Osteoblast (primary cell): ENCODE measurements around the gene SCUBE1. TPM values are rescaled to one million over a fixed set of nuclear protein-coding genes. Genes with fewer than 3 reads are reported as not detected.

Experiments
- DNase-seq: peaks from one replicate; pipeline ENCODE4 v3.0.0; 2011; ENCODE audit warnings: low spot score, mixed read lengths; ENCODE audit not compliant: insufficient read length; ENCODE audit errors: missing footprints
- H2AFZ ChIP-seq: 2 replicates; pipeline ENCODE4 v1.6.0; 2011; ENCODE audit warnings: mild to moderate bottlenecking, low read length
- H3K27ac ChIP-seq: 2 replicates; pipeline ENCODE4 v1.5.1; 2011; ENCODE audit warnings: mild to moderate bottlenecking, low read depth, low read length, moderate library complexity
- H3K27me3 ChIP-seq: 2 replicates; pipeline ENCODE4 v1.6.0; 2012; ENCODE audit warnings: mild to moderate bottlenecking, control low read depth, inconsistent platforms, low read length, moderate library complexity; ENCODE audit not compliant: insufficient read depth
- H3K36me3 ChIP-seq: 2 replicates; pipeline ENCODE4 v1.5.1; 2011; ENCODE audit warnings: mild to moderate bottlenecking, low read length, control low read depth, moderate library complexity; ENCODE audit not compliant: insufficient read depth
- H3K4me1 ChIP-seq: 2 replicates; pipeline ENCODE4 v1.5.1; 2011; ENCODE audit warnings: mild to moderate bottlenecking, low read length, control low read depth, moderate library complexity; ENCODE audit not compliant: insufficient read depth
- H3K4me2 ChIP-seq: 2 replicates; pipeline ENCODE4 v1.6.0; 2011; ENCODE audit warnings: mild to moderate bottlenecking, low read length; ENCODE audit not compliant: insufficient read depth
- H3K4me3 ChIP-seq: fragments of 200-600 bp; sonication (generic); 3 replicates; pipeline ENCODE4 v1.5.1; 2012; ENCODE audit warnings: mild to moderate bottlenecking, low read length, inconsistent platforms; ENCODE audit not compliant: insufficient read depth
- H3K79me2 ChIP-seq: 2 replicates; pipeline ENCODE4 v1.6.0; 2012; ENCODE audit warnings: mild to moderate bottlenecking, low read length, control low read depth, inconsistent platforms; ENCODE audit not compliant: insufficient read depth
- H3K9me3 ChIP-seq: 2 replicates; pipeline ENCODE4 v1.5.1; 2011; ENCODE audit warnings: low read depth, low read length, control low read depth
- H4K20me1 ChIP-seq: 2 replicates; pipeline ENCODE4 v1.6.0; 2012; ENCODE audit warnings: mild to moderate bottlenecking, low read length, control low read depth; ENCODE audit not compliant: insufficient read depth
- total RNA-seq: library from RNA; depleted of rRNA; stranded (reverse); fragments of >200 nt; gene quantifications from 2 replicates; pipeline ENCODE4 v1.2.3, GENCODE V29; 2012
- TF ChIP-seq, protein P1 (sequence below): IDR thresholded peaks from 2 replicates; pipeline ENCODE4 v1.5.1; 2011; ENCODE audit warnings: mild to moderate bottlenecking, low read depth, low read length, moderate library complexity; ENCODE audit errors: extremely low read depth

Gene SCUBE1
- total RNA-seq, 1 donor = 2.2 TPM

DNA sequence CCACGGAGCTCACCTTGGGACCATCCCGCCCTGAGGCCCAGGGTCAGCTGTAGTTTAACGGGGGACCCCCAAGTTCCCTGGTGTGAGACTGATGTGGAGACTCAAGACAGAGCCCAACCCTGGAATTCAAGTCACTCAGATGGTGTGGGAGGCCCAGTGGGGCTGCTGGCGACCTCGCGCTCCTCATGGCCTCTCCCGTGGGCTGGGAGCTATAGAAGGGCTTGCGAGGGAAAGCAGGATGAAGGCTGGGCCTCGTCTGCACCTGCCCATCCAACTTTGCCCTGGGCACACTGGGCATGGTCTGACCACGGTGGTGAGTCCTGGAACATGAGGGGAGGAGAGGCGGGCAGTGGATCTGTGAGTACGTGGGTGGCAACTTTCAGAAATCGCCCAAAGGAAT is 142.6 kb downstream of the SCUBE1 start:
- Histone ChIP-seq H3K36me3 (no peaks in the 10 kb centered on the region), H3K4me2 (no peak overlapping the region), H3K27ac (no peak overlapping the region), H3K4me1 (no peaks in the 10 kb centered on the region), H3K9me3 (no peaks in the 10 kb centered on the region), H4K20me1 (no peaks in the 10 kb centered on the region), H3K79me2 (no peaks in the 10 kb centered on the region), H3K4me3 (no peak overlapping the region), H2AFZ (no peak overlapping the region), H3K27me3 (peaks cover 13% of the 10 kb centered on the region)
- TF ChIP-seq, protein P1, sequence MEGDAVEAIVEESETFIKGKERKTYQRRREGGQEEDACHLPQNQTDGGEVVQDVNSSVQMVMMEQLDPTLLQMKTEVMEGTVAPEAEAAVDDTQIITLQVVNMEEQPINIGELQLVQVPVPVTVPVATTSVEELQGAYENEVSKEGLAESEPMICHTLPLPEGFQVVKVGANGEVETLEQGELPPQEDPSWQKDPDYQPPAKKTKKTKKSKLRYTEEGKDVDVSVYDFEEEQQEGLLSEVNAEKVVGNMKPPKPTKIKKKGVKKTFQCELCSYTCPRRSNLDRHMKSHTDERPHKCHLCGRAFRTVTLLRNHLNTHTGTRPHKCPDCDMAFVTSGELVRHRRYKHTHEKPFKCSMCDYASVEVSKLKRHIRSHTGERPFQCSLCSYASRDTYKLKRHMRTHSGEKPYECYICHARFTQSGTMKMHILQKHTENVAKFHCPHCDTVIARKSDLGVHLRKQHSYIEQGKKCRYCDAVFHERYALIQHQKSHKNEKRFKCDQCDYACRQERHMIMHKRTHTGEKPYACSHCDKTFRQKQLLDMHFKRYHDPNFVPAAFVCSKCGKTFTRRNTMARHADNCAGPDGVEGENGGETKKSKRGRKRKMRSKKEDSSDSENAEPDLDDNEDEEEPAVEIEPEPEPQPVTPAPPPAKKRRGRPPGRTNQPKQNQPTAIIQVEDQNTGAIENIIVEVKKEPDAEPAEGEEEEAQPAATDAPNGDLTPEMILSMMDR = no peak
- no peak for DNase-seq

DNA sequence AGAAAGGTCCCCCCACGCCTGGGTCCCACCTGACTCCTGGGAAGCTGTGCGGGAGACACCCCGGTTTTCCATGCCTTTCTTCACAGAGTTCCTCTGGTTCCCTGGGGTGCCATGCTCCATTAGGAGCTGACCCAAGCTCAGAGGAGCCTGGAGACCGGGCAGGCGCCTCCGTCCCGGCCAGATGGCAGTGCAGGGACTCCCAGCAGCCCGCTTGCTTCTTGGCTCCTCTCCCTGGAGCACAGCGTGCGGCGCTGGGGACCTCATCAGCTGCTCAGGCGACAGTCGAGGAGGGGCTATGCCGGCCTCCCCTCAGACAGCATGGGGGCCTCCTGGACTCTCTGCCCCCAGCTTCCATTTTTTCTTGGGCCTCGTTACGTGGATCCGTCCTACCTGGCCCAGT is 143.1 kb downstream of the SCUBE1 start:
- Histone ChIP-seq H3K4me3 (no peak overlapping the region), H3K4me1 (no peaks in the 10 kb centered on the region), H3K27me3 (peaks cover 17% of the 10 kb centered on the region), H3K27ac (no peak overlapping the region), H2AFZ (no peak overlapping the region), H3K4me2 (no peak overlapping the region), H3K79me2 (no peaks in the 10 kb centered on the region), H4K20me1 (no peaks in the 10 kb centered on the region), H3K9me3 (no peaks in the 10 kb centered on the region), H3K36me3 (no peaks in the 10 kb centered on the region)
- DNase-seq = no peak
- TF ChIP-seq, protein P1 = no peak

DNA sequence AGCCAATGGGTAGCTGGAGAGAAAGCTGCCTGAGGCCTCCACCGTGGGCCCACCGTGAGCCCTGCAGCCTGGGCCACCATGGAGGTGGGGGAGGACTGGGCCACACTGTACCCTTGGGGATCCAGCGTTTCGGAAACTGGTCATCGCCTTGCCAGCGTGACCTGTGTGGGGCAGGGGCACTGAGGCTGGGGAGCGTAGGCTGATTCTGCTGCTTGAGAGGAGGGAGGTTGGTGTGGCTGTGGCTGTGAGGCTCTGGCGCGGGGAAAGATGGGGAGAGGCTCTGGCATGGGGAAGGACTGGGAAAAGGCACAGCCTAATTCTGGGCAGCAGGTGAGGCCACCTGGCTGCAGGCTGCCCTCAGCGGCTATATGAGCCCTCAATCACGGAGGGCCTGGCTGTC is 143.6 kb downstream of the SCUBE1 start:
- H3K4me1 ChIP-seq = no peaks in the 10 kb centered on the region
- H3K79me2 ChIP-seq = no peaks in the 10 kb centered on the region
- H3K4me3 ChIP-seq = no peak overlapping the region
- TF ChIP-seq, protein P1 = no peak
- H4K20me1 ChIP-seq = no peaks in the 10 kb centered on the region
- DNase-seq = no peak
- H3K9me3 ChIP-seq = no peaks in the 10 kb centered on the region
- no peaks in the 10 kb centered on the region for H3K36me3 ChIP-seq
- no peak overlapping the region for H2AFZ ChIP-seq
- H3K27ac ChIP-seq = no peak overlapping the region
- peaks cover 19% of the 10 kb centered on the region for H3K27me3 ChIP-seq
- no peak overlapping the region for H3K4me2 ChIP-seq

DNA sequence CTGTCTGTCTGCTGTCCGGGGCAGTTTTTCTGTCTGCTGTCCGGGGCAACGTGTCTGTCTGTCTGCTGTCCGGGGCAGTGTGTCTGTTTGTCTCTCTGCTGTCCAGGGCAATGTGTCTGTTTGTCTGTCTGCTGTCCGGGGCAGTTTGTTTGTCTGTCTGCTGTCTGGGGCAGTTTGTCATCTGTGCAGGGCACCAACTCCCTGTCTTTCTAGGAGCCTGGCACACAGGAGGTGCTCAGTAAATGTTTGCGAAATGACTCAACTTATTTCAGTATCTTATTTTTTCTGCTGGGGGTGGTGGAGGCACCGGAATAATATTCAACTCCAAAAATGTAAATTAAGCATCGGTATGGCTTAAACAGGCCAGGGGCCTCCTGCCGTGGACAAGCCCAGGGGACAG is 144.2 kb downstream of the SCUBE1 start:
- Histone ChIP-seq H2AFZ (no peak overlapping the region), H4K20me1 (no peaks in the 10 kb centered on the region), H3K27ac (no peak overlapping the region), H3K4me3 (no peak overlapping the region), H3K4me2 (no peak overlapping the region), H3K27me3 (peaks cover 19% of the 10 kb centered on the region), H3K9me3 (no peaks in the 10 kb centered on the region), H3K4me1 (no peaks in the 10 kb centered on the region), H3K36me3 (no peaks in the 10 kb centered on the region), H3K79me2 (no peaks in the 10 kb centered on the region)
- no peak for DNase-seq
- TF ChIP-seq, protein P1 = no peak
